H9 (cell line): ENCODE results near the gene CORO7. TPM values are rescaled to one million over a fixed set of nuclear protein-coding genes. Genes with fewer than 3 reads are reported as not detected.

Experiments
- DNase-seq: peaks from one replicate; pipeline ENCODE4 v3.0.0-alpha.2; 2017
- H2AFZ ChIP-seq: one replicate; pipeline ENCODE4 v1.6.1; 2013; ENCODE audit warnings: mild to moderate bottlenecking, low read length, control low read depth, moderate library complexity
- H2AK5ac ChIP-seq: 2 replicates; pipeline ENCODE4 v1.6.1; 2013; ENCODE audit warnings: low read length, control low read depth, mixed read lengths; ENCODE audit not compliant: insufficient read length
- H2BK120ac ChIP-seq: one replicate; pipeline ENCODE4 v1.6.1; 2013; ENCODE audit warnings: low read depth, mild to moderate bottlenecking, low read length, control low read depth, inconsistent platforms; ENCODE audit not compliant: poor library complexity, severe bottlenecking
- H2BK12ac ChIP-seq: 2 replicates; pipeline ENCODE4 v1.6.1; 2013; ENCODE audit warnings: low read length, control low read depth, mixed read lengths, low read depth; ENCODE audit not compliant: insufficient read length
- H2BK15ac ChIP-seq: 2 replicates; pipeline ENCODE4 v1.6.1; 2013; ENCODE audit warnings: low read depth, low read length, control low read depth
- H2BK20ac ChIP-seq: one replicate; pipeline ENCODE4 v1.6.1; 2013; ENCODE audit warnings: low read depth, mild to moderate bottlenecking, low read length, control low read depth, inconsistent platforms; ENCODE audit not compliant: poor library complexity, severe bottlenecking
- H2BK5ac ChIP-seq: 2 replicates; pipeline ENCODE4 v1.6.1; 2013; ENCODE audit warnings: low read length, control low read depth, mixed read lengths; ENCODE audit not compliant: insufficient read length
- H3K14ac ChIP-seq: 2 replicates; pipeline ENCODE4 v1.6.1; 2013; ENCODE audit warnings: low read length, control low read depth; ENCODE audit not compliant: insufficient read depth
- H3K18ac ChIP-seq: 2 replicates; pipeline ENCODE4 v1.6.1; 2013; ENCODE audit warnings: low read depth, mild to moderate bottlenecking, mixed read lengths, low read length, control low read depth; ENCODE audit not compliant: insufficient read length
- H3K23ac ChIP-seq: 2 replicates; pipeline ENCODE4 v1.6.1; 2013; ENCODE audit warnings: low read length, control low read depth, mixed read lengths, low read depth; ENCODE audit not compliant: insufficient read length
- H3K23me2 ChIP-seq: 2 replicates; pipeline ENCODE4 v1.6.1; 2013; ENCODE audit warnings: low read depth, mild to moderate bottlenecking, mixed read lengths, low read length, control low read depth; ENCODE audit not compliant: insufficient read length, poor library complexity, severe bottlenecking
- H3K27ac ChIP-seq: 2 replicates; pipeline ENCODE4 v1.5.1; 2013; ENCODE audit warnings: low read length, control low read depth, mixed read lengths, low read depth; ENCODE audit not compliant: insufficient read length
- H3K27me3 ChIP-seq: 2 replicates; pipeline ENCODE4 v1.6.1; 2013; ENCODE audit warnings: low read length, control low read depth, inconsistent platforms; ENCODE audit not compliant: insufficient read depth
- H3K4ac ChIP-seq: 2 replicates; pipeline ENCODE4 v1.6.1; 2013; ENCODE audit warnings: low read depth, mild to moderate bottlenecking, control low read depth, inconsistent platforms, low read length, moderate library complexity
- H3K4me1 ChIP-seq: 2 replicates; pipeline ENCODE4 v1.6.1; 2013; ENCODE audit warnings: low read length, control low read depth, inconsistent platforms; ENCODE audit not compliant: insufficient read depth
- H3K4me2 ChIP-seq: 2 replicates; pipeline ENCODE4 v1.6.1; 2013; ENCODE audit warnings: low read length, control low read depth, mixed read lengths; ENCODE audit not compliant: insufficient read length, insufficient read depth
- H3K56ac ChIP-seq: 2 replicates; pipeline ENCODE4 v1.6.1; 2013; ENCODE audit warnings: low read depth, mild to moderate bottlenecking, mixed read lengths, low read length, control low read depth; ENCODE audit not compliant: insufficient read length
- H3K79me1 ChIP-seq: 2 replicates; pipeline ENCODE4 v1.6.1; 2013; ENCODE audit warnings: low read depth, mild to moderate bottlenecking, moderate library complexity, low read length, control low read depth, inconsistent platforms; ENCODE audit not compliant: insufficient read depth, poor library complexity, severe bottlenecking
- H3K79me2 ChIP-seq: 2 replicates; pipeline ENCODE4 v1.6.1; 2013; ENCODE audit warnings: low read length, control low read depth, inconsistent platforms; ENCODE audit not compliant: insufficient read depth
- H3K9ac ChIP-seq: 2 replicates; pipeline ENCODE4 v1.6.1; 2013; ENCODE audit warnings: low read length, control low read depth, mixed read lengths; ENCODE audit not compliant: insufficient read length; ENCODE audit errors: extremely low read depth
- H3K9me3 ChIP-seq: one replicate; pipeline ENCODE4 v1.6.1; 2013; ENCODE audit warnings: low read depth, low read length, inconsistent platforms; ENCODE audit not compliant: control insufficient read depth
- H3T11ph ChIP-seq: one replicate; pipeline ENCODE4 v1.6.1; 2013; ENCODE audit warnings: mild to moderate bottlenecking, low read length, control low read depth, inconsistent platforms
- H4K20me1 ChIP-seq: one replicate; pipeline ENCODE4 v1.6.1; 2013; ENCODE audit not compliant: control insufficient read depth, insufficient read length, insufficient read depth
- H4K5ac ChIP-seq: 2 replicates; pipeline ENCODE4 v1.6.1; 2013; ENCODE audit warnings: low read depth, mild to moderate bottlenecking, mixed read lengths, low read length, control low read depth; ENCODE audit not compliant: insufficient read length
- H4K8ac ChIP-seq: replicated peaks from 2 replicates; pipeline ENCODE4 v1.6.1; 2013; ENCODE audit warnings: low read length, control low read depth, mixed read lengths, low read depth; ENCODE audit not compliant: insufficient read length
- H4K91ac ChIP-seq: 2 replicates; pipeline ENCODE4 v1.6.1; 2013; ENCODE audit warnings: low read depth, mild to moderate bottlenecking, moderate library complexity, mixed read lengths, low read length, control low read depth; ENCODE audit not compliant: insufficient read length
- H3K27ac Mint-ChIP-seq, 3 experiments: 2 replicates in 2 of 3; 3 replicates in 1 of 3; pipeline ENCODE4 v1.8.0; 2020 to 2021; ENCODE audit warnings: mixed read lengths in 3 of 3, mild to moderate bottlenecking in 1 of 3, moderate library complexity in 1 of 3
- H3K27me3 Mint-ChIP-seq: 2 replicates; pipeline ENCODE4 v1.8.0; 2021; ENCODE audit warnings: low read depth, mild to moderate bottlenecking, moderate library complexity, mixed read lengths
- H3K36me3 Mint-ChIP-seq, 3 experiments: 2 replicates in 2 of 3; 3 replicates in 1 of 3; pipeline ENCODE4 v1.8.0; 2020 to 2021; ENCODE audit warnings: low read depth in 3 of 3, mixed read lengths in 3 of 3; ENCODE audit not compliant: insufficient read depth in 1 of 3
- H3K4me1 Mint-ChIP-seq, 2 experiments: 2 replicates each; pipeline ENCODE4 v1.8.0; 2020; ENCODE audit warnings: mixed read lengths in 2 of 2
- H3K4me3 Mint-ChIP-seq, 2 experiments: 2 replicates in 1 of 2; 3 replicates in 1 of 2; pipeline ENCODE4 v1.8.0; 2020 to 2021; ENCODE audit warnings: mild to moderate bottlenecking in 2 of 2, mixed read lengths in 2 of 2, moderate library complexity in 1 of 2
- H3K9me3 Mint-ChIP-seq, 2 experiments: 2 replicates in 1 of 2; 3 replicates in 1 of 2; pipeline ENCODE4 v1.8.0; 2020; ENCODE audit warnings: mild to moderate bottlenecking in 2 of 2, mixed read lengths in 2 of 2, moderate library complexity in 1 of 2
- WGBS: extraction: QIAGEN DNeasy Blood & Tissue Kit; methylation state at CpG from one replicate; pipeline ENCODE4 v1.1.7; 2013; ENCODE audit warnings: missing lambda C conversion rate, low lambda C conversion rate, mixed read lengths; ENCODE audit not compliant: insufficient read length; ENCODE audit errors: extremely low coverage; 5-methylcytosine and 5-hydroxymethylcytosine counted together
- total RNA-seq: library from RNA; stranded (reverse); gene quantifications from 2 replicates; pipeline ENCODE4 v1.2.1, GENCODE V29; 2021
- TF ChIP-seq, protein P1 (sequence below): fragments of 200-600 bp; sonication (generic); conservative IDR thresholded peaks from 3 replicates; pipeline ENCODE4 v1.8.0; 2021; ENCODE audit warnings: antibody characterized with exemption, mild to moderate bottlenecking

The CORO7 gene
- total RNA-seq, 1 experiment from 2014 or later = 38.4 TPM

DNA sequence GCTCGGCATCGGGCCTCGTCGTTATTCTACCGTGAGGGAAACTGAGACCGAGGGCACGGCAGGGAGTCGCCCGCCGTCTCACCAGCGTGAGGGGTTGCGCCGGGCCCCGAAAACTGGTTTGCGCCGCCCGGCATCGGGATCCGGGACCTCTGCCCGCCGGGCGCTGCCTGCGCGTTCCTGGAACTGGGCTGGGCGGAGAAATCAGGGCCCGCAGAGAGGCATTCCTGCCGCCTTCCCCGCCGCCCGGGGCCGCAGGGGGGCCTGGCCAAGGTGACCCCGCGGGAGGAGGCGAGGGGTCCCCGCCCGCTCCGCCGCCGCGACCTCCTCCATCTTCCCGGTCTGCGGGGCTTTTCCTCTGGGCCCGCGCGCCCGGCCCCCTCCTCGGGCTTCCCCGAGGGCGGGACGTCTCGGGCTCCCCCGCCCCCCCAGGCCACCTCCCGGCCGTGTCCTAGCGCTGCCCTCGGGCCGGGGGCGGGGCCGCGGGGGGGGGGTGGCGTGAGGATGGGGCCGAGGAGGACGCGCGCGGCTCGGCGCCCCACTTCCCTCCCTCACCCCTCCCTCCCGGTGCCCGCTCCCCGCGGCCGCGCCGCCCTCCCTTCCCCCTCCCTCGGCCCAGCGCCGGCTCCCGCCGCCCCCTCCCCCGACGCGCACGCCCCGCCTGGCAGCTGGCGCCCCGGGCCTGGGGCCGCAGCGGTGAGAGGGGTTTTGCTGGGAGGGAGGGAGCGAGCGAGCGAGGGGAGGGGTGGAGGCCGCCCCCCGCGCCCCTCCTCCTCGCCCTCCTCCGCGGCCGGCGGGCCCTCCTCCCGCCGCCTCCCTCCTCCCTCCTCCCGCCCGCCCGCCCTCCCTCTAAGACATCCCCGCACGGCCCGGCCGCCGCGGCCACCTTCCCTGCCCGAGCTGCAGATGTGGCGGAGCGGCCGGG lies 100.9 kb downstream of the CORO7 start, which contains the start of gene GLIS2:
TSS of gene GLIS2 (plus strand) at position 882 of the 922 bp plus-strand sequence. CDS start 16,214 bp downstream, outside the sequence.
- H3K79me1 ChIP-seq = no peaks in the 10 kb centered on the region
- H3K56ac ChIP-seq = no peak within 1 kb of the TSS
- H3K23me2 ChIP-seq = peaks cover 12% of the 10 kb centered on the region
- H4K5ac ChIP-seq = no peak within 1 kb of the TSS
- H3K27ac Mint-ChIP-seq = peak within 1 kb of the TSS in 1 of 3 experiments; percentile 94; a peak in 2 of 7 replicates
- no peak within 1 kb of the TSS for H2BK120ac ChIP-seq
- H3K4me3 Mint-ChIP-seq = peak within 1 kb of the TSS; percentile 73 to 96
- H3K4me2 ChIP-seq = peak within 1 kb of the TSS; percentile 71
- H3K14ac ChIP-seq = peak within 1 kb of the TSS; percentile 70; the same call in 1 of the 2 replicates
- H2BK5ac ChIP-seq = no peak within 1 kb of the TSS
- 0 out of 2 replicates have a peak, but pooled peaks cover 3% of the 10 kb centered on the region for H3K4me1 ChIP-seq
- H3K23ac ChIP-seq = no peak within 1 kb of the TSS
- no peak within 1 kb of the TSS for H2AFZ ChIP-seq
- H3K4me1 Mint-ChIP-seq = peaks cover 7 to 35% of the 10 kb centered on the region in 2 experiments
- H3K79me2 ChIP-seq = peaks cover 4% of the 10 kb centered on the region; the same call in 1 of the 2 replicates
- no CpG with 5 or more reads among the region's 115 CpGs for WGBS
- H3K27me3 ChIP-seq = no peaks in the 10 kb centered on the region; the same call in 1 of the 2 replicates
- H3K27ac ChIP-seq = no peak within 1 kb of the TSS
- 0 out of 7 replicates have a peak, but pooled peaks cover 0 to 2% (median 0%) of the 10 kb centered on the region in 3 experiments for H3K36me3 Mint-ChIP-seq
- H3K4ac ChIP-seq = no peak within 1 kb of the TSS; the same call in 1 of the 2 replicates
- TF ChIP-seq, protein P1, sequence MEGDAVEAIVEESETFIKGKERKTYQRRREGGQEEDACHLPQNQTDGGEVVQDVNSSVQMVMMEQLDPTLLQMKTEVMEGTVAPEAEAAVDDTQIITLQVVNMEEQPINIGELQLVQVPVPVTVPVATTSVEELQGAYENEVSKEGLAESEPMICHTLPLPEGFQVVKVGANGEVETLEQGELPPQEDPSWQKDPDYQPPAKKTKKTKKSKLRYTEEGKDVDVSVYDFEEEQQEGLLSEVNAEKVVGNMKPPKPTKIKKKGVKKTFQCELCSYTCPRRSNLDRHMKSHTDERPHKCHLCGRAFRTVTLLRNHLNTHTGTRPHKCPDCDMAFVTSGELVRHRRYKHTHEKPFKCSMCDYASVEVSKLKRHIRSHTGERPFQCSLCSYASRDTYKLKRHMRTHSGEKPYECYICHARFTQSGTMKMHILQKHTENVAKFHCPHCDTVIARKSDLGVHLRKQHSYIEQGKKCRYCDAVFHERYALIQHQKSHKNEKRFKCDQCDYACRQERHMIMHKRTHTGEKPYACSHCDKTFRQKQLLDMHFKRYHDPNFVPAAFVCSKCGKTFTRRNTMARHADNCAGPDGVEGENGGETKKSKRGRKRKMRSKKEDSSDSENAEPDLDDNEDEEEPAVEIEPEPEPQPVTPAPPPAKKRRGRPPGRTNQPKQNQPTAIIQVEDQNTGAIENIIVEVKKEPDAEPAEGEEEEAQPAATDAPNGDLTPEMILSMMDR = no peak
- no peak within 1 kb of the TSS for H2BK12ac ChIP-seq
- H3K9ac ChIP-seq = no peak within 1 kb of the TSS
- no peak within 1 kb of the TSS for H2BK15ac ChIP-seq
- no peak within 1 kb of the TSS for H4K91ac ChIP-seq
- no peaks in the 10 kb centered on the region for H3K9me3 ChIP-seq
- peaks cover 3% of the 10 kb centered on the region for H4K20me1 ChIP-seq
- DNase-seq = peak; percentile 88
- peaks cover 0 to 3% of the 10 kb centered on the region in 2 experiments; a peak in 1 of 5 replicates for H3K9me3 Mint-ChIP-seq
- H2AK5ac ChIP-seq = no peak within 1 kb of the TSS
- H4K8ac ChIP-seq = no peak within 1 kb of the TSS
- H3T11ph ChIP-seq = no peak within 1 kb of the TSS
- peaks cover 30% of the 10 kb centered on the region for H3K27me3 Mint-ChIP-seq
- H3K18ac ChIP-seq = peak within 1 kb of the TSS; percentile 40
- no peak within 1 kb of the TSS for H2BK20ac ChIP-seq
